GM18505 (cell line): Measurements from ENCODE around the gene DHRS13.
"Not testable (repeated sequence)": the region's sequence is repeated elsewhere in the genome, so short reads cannot be mapped to it uniquely, and the experiment has no call there.

ENCODE experiments used
- ATAC-seq: cut with Tn5 transposase; IDR thresholded peaks from one replicate; pipeline ENCODE4 v1.9.1; 2021; ENCODE audit not compliant: unreplicated experiment
- POLR2A ChIP-seq: IDR thresholded peaks from 4 replicates; pipeline ENCODE4 v1.6.1; 2011; ENCODE audit warnings: borderline replicate concordance; ENCODE audit not compliant: insufficient read depth, insufficient read length; ENCODE audit errors: extremely low read depth

DHRS13 gene

GRCh38 chr17:28880572-28880945 is 22.3 kb downstream of the DHRS13 start:
- TF ChIP-seq POLR2A, result no peak
- ATAC-seq, result no peak

- ATAC-seq, result no peak
- TF ChIP-seq POLR2A, result no peak
Observed at GRCh38 chr17:28879886-28880571, 22.9 kb downstream of the DHRS13 start.

GRCh38 chr17:28878981-28879380 is 23.9 kb downstream of the DHRS13 start:
- TF ChIP-seq POLR2A, result no peak

GRCh38 chr17:28878158-28878910 is 24.5 kb downstream of the DHRS13 start:
- ATAC-seq, result no peak
- no peak for TF ChIP-seq POLR2A

More at GRCh38 chr17:28878981-28879380, 23.9 kb downstream of the DHRS13 start:
- no peak for ATAC-seq

GRCh38 chr17:28877150-28877711 is 25.6 kb downstream of the DHRS13 start:
- ATAC-seq, result not testable (repeated sequence)

- ATAC-seq, result no peak
- TF ChIP-seq POLR2A, result no peak
Observed at GRCh38 chr17:28875848-28876550, 26.9 kb downstream of the DHRS13 start.

GRCh38 chr17:28874750-28875149 is 28.1 kb downstream of the DHRS13 start:
- ATAC-seq, result no peak
- no peak for TF ChIP-seq POLR2A

- TF ChIP-seq POLR2A, result no peak
- ATAC-seq, result no peak
Observed at GRCh38 chr17:28873839-28874238, 29.0 kb downstream of the DHRS13 start.

- TF ChIP-seq POLR2A, result peak; percentile 23
- ATAC-seq, result peak; percentile 89
Observed at GRCh38 chr17:28871056-28871579, 31.8 kb downstream of the DHRS13 start.

- no peak for ATAC-seq
Observed at GRCh38 chr17:28867276-28867675, 35.6 kb downstream of the DHRS13 start.

GRCh38 chr17:28865946-28866752 is 36.7 kb downstream of the DHRS13 start:
- peak; percentile 81 for ATAC-seq
- TF ChIP-seq POLR2A, result peak; percentile 30

More at GRCh38 chr17:28867276-28867675, 35.6 kb downstream of the DHRS13 start:
- no peak for TF ChIP-seq POLR2A

- no peak for TF ChIP-seq POLR2A
- ATAC-seq, result no peak
Observed at GRCh38 chr17:28864991-28865849, 37.7 kb downstream of the DHRS13 start.
